ENCODE measurements around the gene PARD3B. TPM values are rescaled to one million over a fixed set of nuclear protein-coding genes. Genes with fewer than 3 reads are reported as not detected.

PARD3B gene
- total RNA-seq, 1 experiment from 2014 or later = 6.4 TPM

DNA sequence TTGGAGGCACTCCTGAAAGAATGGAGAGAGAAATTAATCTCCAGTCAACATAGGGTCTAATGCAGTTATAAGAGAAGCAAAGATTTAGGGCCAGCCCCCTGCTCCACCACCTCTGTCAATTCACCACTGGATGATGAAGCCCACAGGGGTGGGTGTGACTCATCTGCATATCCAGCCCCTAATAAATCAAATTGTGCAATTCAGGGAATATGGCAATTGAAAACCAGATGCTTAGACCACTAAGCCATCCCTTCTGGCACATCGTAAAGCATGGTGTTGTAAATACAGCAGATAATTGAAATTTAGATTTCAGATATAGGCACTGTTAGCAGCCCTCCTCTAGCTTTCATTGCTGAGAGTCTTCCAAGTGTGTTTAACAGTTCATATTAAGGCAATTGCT is 541.4 kb downstream of the PARD3B start:
- H3K9me3 Mint-ChIP-seq = no peaks in the 10 kb centered on the region
- no peak for DNase-seq
- H4K8ac ChIP-seq (replicated peaks; ENCODE audit: insufficient read length, low read depth, low read length) = no peak overlapping the region
- no peak overlapping the region for H3K4ac ChIP-seq (ENCODE audit: low read depth, low read length)
- no peak overlapping the region for H3T11ph ChIP-seq (ENCODE audit: low read length)
- H3K4me1 ChIP-seq (ENCODE audit: insufficient read depth, low read length) = no peaks in the 10 kb centered on the region
- H2AFZ ChIP-seq (ENCODE audit: low read length) = no peak overlapping the region
- no peak overlapping the region for H2BK12ac ChIP-seq (ENCODE audit: insufficient read length, low read depth, low read length)
- no peak overlapping the region for H2BK5ac ChIP-seq (ENCODE audit: insufficient read length, low read length)
- H3K56ac ChIP-seq (ENCODE audit: insufficient read length, low read depth, low read length) = no peak overlapping the region
- no peak overlapping the region for H2BK20ac ChIP-seq (ENCODE audit: low read depth, low read length, poor library complexity, severe bottlenecking)
- H3K9me3 ChIP-seq (ENCODE audit: control insufficient read depth, low read depth, low read length) = no peaks in the 10 kb centered on the region
- H3K4me2 ChIP-seq (ENCODE audit: insufficient read depth, insufficient read length, low read length) = no peak overlapping the region
- H3K27ac Mint-ChIP-seq = no peak overlapping the region
- H2BK120ac ChIP-seq (ENCODE audit: low read depth, low read length, poor library complexity, severe bottlenecking) = no peak overlapping the region
- no peaks in the 10 kb centered on the region for H4K20me1 ChIP-seq (ENCODE audit: control insufficient read depth, insufficient read depth, insufficient read length)
- no peak overlapping the region for H4K5ac ChIP-seq (ENCODE audit: insufficient read length, low read depth, low read length)
- no peaks in the 10 kb centered on the region for H3K79me1 ChIP-seq (ENCODE audit: insufficient read depth, low read depth, low read length, poor library complexity, severe bottlenecking)
- H3K14ac ChIP-seq (ENCODE audit: insufficient read depth, low read length) = no peak overlapping the region
- H3K27me3 Mint-ChIP-seq (ENCODE audit: low read depth) = no peaks in the 10 kb centered on the region
- H3K79me2 ChIP-seq (ENCODE audit: insufficient read depth, low read length) = no peaks in the 10 kb centered on the region
- H3K18ac ChIP-seq (ENCODE audit: insufficient read length, low read depth, low read length) = no peak overlapping the region
- H3K23me2 ChIP-seq (ENCODE audit: insufficient read length, low read depth, low read length, poor library complexity, severe bottlenecking) = no peaks in the 10 kb centered on the region
- H3K27ac ChIP-seq (ENCODE audit: insufficient read length, low read depth, low read length) = no peak overlapping the region
- H3K9ac ChIP-seq (ENCODE audit: extremely low read depth, insufficient read length, low read length) = no peak overlapping the region
- no peaks in the 10 kb centered on the region for H3K27me3 ChIP-seq (ENCODE audit: insufficient read depth, low read length)
- no CpG with 5 or more reads among the region's 1 CpG for WGBS (ENCODE audit: extremely low coverage, insufficient read length, low lambda C conversion rate)
- no peak overlapping the region for H3K23ac ChIP-seq (ENCODE audit: insufficient read length, low read depth, low read length)
- H3K4me1 Mint-ChIP-seq = peaks cover 9% of the 10 kb centered on the region in 2 experiments
- H4K91ac ChIP-seq (ENCODE audit: insufficient read length, low read depth, low read length) = no peak overlapping the region
- H2BK15ac ChIP-seq (ENCODE audit: low read depth, low read length) = no peak overlapping the region
- no peaks in the 10 kb centered on the region for H3K36me3 Mint-ChIP-seq (ENCODE audit: insufficient read depth in 1 of 3, low read depth in 3 of 3)
- no peak overlapping the region for H3K4me3 Mint-ChIP-seq
- no peak overlapping the region for H2AK5ac ChIP-seq (ENCODE audit: insufficient read length, low read length)
- no peak for TF ChIP-seq CTCF (conservative IDR thresholded peaks at IDR 0.05)

Data from H9 (cell line).